Measurements from ENCODE around the gene TNC. TPM values are rescaled to one million over a fixed set of nuclear protein-coding genes. Genes with fewer than 3 reads are reported as not detected.

Gene TNC
- total and polyA plus RNA-seq, 2 donors (not counting 3 experiments of a cell fraction or from before 2014, with no cell fraction given), result 0.29 TPM; not detected in 1

DNA sequence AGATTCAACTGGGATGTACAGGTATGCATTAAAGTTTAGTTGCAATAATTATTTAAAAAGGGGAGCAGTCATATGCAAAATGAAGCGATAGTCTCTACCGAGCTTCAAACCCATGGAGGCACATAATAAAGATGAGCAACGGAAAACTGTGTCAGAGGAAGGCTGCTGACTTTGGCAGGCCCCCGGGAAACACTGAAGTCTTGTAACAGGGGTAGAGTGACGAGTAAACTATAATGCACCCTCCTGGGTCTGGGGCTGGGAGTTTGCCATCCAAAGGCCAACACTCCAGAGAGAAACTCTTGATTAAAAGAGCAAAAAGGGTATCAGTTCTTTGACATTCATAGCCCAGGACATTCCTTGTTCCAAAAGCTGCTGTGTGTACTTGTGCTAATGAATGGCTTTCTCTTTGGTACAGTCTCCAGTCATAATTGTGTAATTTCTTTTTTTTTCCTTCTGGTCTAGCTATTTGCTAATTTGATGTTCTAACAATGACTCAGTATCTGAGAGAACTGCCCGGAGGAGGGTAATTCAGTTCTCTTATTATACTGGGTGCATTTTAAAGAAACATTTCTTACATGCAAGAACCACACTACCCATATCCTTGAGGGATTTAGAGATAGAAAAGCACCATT is 59.2 kb downstream of the TNC start:
- BruUV-seq (replicated peaks), result no TSS peak
- H3K9me3 ChIP-seq (replicated peaks; ENCODE audit: control insufficient read depth, insufficient read depth, low read length), result no peaks in the 10 kb centered on the region
- no peak overlapping the region for H3K4me3 ChIP-seq (replicated peaks in 1 of 3; ENCODE audit: insufficient read depth in 1 of 3, low read depth in 1 of 3, low read length in 3 of 3)
- intact Hi-C loops (cut with micrococcal nuclease) (no loop called here), dilution Hi-C loops (cut with MboI; ENCODE audit: extremely low pct_ligation_motif_present, low sequenced_read_pairs) (no loop called here)
- no peak overlapping the region for H2AFZ ChIP-seq (ENCODE audit: low read depth, low read length)
- CTCF ChIA-PET, result no interaction called here
- no peaks in the 10 kb centered on the region for H3K4me1 ChIP-seq (ENCODE audit: control insufficient read depth, extremely low read depth, insufficient read depth, low read length)
- no peak for TF ChIP-seq CTCF (IDR thresholded peaks at IDR 0.05; ENCODE audit: extremely low read depth in 1 of 2, insufficient read depth in 1 of 2, low read depth in 1 of 2, low read length in 2 of 2)
- no peak for TF ChIP-seq JUN (IDR thresholded peaks at IDR 0.05; ENCODE audit: borderline replicate concordance, insufficient read depth, insufficient read length, low read depth)
- no peak for TF ChIP-seq MYC (IDR thresholded peaks at IDR 0.05; ENCODE audit: low read depth, low read length)
- TF ChIP-seq FOS (IDR thresholded peaks at IDR 0.05; ENCODE audit: borderline replicate concordance, insufficient read depth, low read length), result no peak
- TF ChIP-seq, protein P1, sequence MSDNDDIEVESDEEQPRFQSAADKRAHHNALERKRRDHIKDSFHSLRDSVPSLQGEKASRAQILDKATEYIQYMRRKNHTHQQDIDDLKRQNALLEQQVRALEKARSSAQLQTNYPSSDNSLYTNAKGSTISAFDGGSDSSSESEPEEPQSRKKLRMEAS (IDR thresholded peaks at IDR 0.05; ENCODE audit: insufficient read depth, insufficient read length), result no peak
- no peaks in the 10 kb centered on the region for H3K36me3 ChIP-seq (ENCODE audit: control insufficient read depth in 2 of 2, extremely low read depth in 1 of 2, insufficient read depth in 2 of 2, low read length in 2 of 2)
- no peaks in the 10 kb centered on the region for H3K27me3 ChIP-seq (ENCODE audit: control insufficient read depth in 2 of 2, insufficient read depth in 2 of 2, low read length in 2 of 2)
- POLR2A ChIA-PET, result no interaction called here
- FAIRE-seq (no peak), DNase-seq (ENCODE audit: low read depth, low spot score) (no peak)
- H3K9me1 ChIP-seq (replicated peaks; ENCODE audit: control insufficient read depth, extremely low read depth, insufficient read depth, low read length), result no peaks in the 10 kb centered on the region
- no peak overlapping the region for H3K9ac ChIP-seq (replicated peaks; ENCODE audit: extremely low read depth, insufficient read depth, low read length)
- no peak overlapping the region for H3K4me2 ChIP-seq (ENCODE audit: insufficient read depth, low read length)
- H3K79me2 ChIP-seq (ENCODE audit: control insufficient read depth, insufficient read depth, low read length), result no peaks in the 10 kb centered on the region
- no peak overlapping the region for H3K27ac ChIP-seq (ENCODE audit: insufficient read depth, low read depth, low read length)
- no peaks in the 10 kb centered on the region for H4K20me1 ChIP-seq (replicated peaks; ENCODE audit: control insufficient read depth, extremely low read depth, insufficient read depth, low read length)

DNA sequence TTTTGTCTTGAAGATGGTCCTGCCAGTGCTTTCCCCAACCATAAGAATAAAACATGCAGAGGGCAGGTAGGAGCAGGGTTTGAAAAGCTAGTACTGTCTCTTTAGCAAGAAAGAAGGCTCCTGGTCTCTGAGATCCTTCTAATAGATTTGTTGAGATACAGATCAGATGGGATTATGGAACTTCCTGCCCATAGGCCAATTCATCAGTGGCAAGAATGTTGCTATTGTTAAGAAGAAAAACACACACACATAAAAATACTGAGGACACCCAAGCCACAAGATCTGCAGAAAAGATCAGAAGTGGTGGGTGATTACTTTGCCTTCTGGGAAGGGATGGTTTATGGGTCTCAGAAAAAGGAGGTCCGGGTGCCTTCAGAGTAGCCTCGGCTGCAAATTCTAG is 59.8 kb downstream of the TNC start:
- FAIRE-seq (no peak), DNase-seq (ENCODE audit: low read depth, low spot score) (no peak)
- Histone ChIP-seq H3K9me1 (replicated peaks; ENCODE audit: control insufficient read depth, extremely low read depth, insufficient read depth, low read length) (no peaks in the 10 kb centered on the region), H3K9me3 (replicated peaks; ENCODE audit: control insufficient read depth, insufficient read depth, low read length) (no peaks in the 10 kb centered on the region), H3K36me3 (ENCODE audit: control insufficient read depth in 2 of 2, extremely low read depth in 1 of 2, insufficient read depth in 2 of 2, low read length in 2 of 2) (no peaks in the 10 kb centered on the region), H3K79me2 (ENCODE audit: control insufficient read depth, insufficient read depth, low read length) (no peaks in the 10 kb centered on the region), H3K4me1 (ENCODE audit: control insufficient read depth, extremely low read depth, insufficient read depth, low read length) (no peaks in the 10 kb centered on the region), H3K4me2 (ENCODE audit: insufficient read depth, low read length) (no peak overlapping the region), H3K27ac (ENCODE audit: insufficient read depth, low read depth, low read length) (no peak overlapping the region), H3K27me3 (ENCODE audit: control insufficient read depth in 2 of 2, insufficient read depth in 2 of 2, low read length in 2 of 2) (no peaks in the 10 kb centered on the region), H2AFZ (ENCODE audit: low read depth, low read length) (no peak overlapping the region), H3K9ac (replicated peaks; ENCODE audit: extremely low read depth, insufficient read depth, low read length) (no peak overlapping the region), H3K4me3 (replicated peaks in 1 of 3; ENCODE audit: insufficient read depth in 1 of 3, low read depth in 1 of 3, low read length in 3 of 3) (no peak overlapping the region), H4K20me1 (replicated peaks; ENCODE audit: control insufficient read depth, extremely low read depth, insufficient read depth, low read length) (no peaks in the 10 kb centered on the region)
- ChIA-PET CTCF (no interaction called here), POLR2A (no interaction called here)
- BruUV-seq (replicated peaks), result no TSS peak
- intact Hi-C loops (cut with micrococcal nuclease) (no loop called here), dilution Hi-C loops (cut with MboI; ENCODE audit: extremely low pct_ligation_motif_present, low sequenced_read_pairs) (no loop called here)
- no peak for TF ChIP-seq POLR2AphosphoS5 (IDR thresholded peaks at IDR 0.05; ENCODE audit: insufficient read depth, low read depth, low read length)
- TF ChIP-seq POLR2A (IDR thresholded peaks at IDR 0.05; ENCODE audit: low read depth, low read length), result no peak
- TF ChIP-seq, protein P1 (IDR thresholded peaks at IDR 0.05; ENCODE audit: insufficient read depth, insufficient read length), result no peak
- no peak for TF ChIP-seq CTCF (IDR thresholded peaks at IDR 0.05; ENCODE audit: extremely low read depth in 1 of 2, insufficient read depth in 1 of 2, low read depth in 1 of 2, low read length in 2 of 2)
- TF ChIP-seq GATA2 (IDR thresholded peaks at IDR 0.05; ENCODE audit: insufficient read depth, insufficient read length, low read depth, low read length), result no peak
- TF ChIP-seq MYC (IDR thresholded peaks at IDR 0.05; ENCODE audit: low read depth, low read length), result no peak
- no peak for TF ChIP-seq JUN (IDR thresholded peaks at IDR 0.05; ENCODE audit: borderline replicate concordance, insufficient read depth, insufficient read length, low read depth)
- no peak for TF ChIP-seq FOS (IDR thresholded peaks at IDR 0.05; ENCODE audit: borderline replicate concordance, insufficient read depth, low read length)
- TF ChIP-seq EZH2 (IDR thresholded peaks at IDR 0.05; ENCODE audit: borderline replicate concordance, low read depth, low read length, severe bottlenecking), result no peak

Measured in endothelial cell of umbilical vein (primary cell).